CD4-positive, alpha-beta T cell treated with Interleukin-21 for 1 hour (primary cell): ENCODE results near the gene ANK3.
A peak's percentile ranks its signal among the peaks of the same experiment; 100 is the strongest.

Experiments
- DNase-seq: peaks from one replicate; pipeline ENCODE4 v3.0.0-alpha.2; 2020

Gene ANK3

DNA sequence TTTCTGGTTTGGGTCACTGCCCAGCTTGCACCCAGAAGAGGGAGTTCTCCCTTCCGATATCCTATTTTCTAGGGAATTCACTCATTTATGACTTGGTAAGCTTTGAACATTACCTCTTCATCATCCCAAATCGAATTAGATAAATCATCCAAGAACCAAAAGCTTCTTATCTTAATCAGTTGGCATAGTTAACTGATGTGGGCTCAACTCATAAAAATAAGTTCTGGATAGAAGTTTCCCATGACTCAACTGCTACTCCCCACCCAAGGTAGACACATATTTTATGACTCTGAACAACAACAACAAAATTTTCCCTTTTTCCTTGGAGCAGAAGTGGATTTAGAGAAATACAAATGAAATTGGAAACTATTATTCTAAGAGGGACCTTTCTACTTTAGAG, 380.4 kb downstream of the ANK3 start:
- DNase-seq = no peak

DNA sequence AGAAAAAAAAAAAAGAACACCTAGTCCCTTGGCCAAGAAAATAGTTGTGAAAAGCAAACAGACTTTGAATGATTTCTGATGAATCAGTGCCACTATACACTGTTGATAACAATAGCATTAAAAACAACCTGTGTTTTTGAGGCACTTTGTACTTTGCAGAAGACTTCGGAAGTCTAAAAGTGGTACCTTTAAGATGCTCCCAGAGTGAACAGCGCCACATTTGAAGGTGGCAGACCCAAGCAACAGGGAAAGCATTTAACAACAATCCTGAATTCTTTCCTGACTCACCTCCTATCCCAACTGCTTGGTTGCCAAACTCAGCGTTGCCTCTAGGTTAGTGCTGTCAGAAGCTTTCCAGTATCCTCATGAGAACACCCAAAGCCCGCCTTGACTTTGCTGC, 380.9 kb downstream of the ANK3 start:
- no peak for DNase-seq

DNA sequence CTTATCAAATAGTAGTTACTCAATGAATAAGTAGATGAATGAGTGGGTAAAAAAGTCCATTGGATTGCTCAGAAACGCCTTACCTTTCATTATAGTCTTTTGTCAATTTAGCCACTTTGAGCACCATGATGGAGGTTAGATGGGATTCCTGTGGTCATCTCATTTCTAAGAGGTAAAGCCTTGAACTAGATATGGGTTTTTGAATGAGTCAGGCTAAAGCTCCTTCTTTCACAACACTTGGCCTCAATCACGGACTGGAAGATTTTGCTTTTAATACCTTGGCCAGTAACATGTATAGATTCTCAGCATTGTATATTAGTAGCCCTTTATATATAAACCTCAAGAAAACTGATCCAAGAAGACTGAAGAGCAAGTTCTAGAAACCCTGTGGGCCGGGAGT, 383.6 kb downstream of the ANK3 start:
- DNase-seq = no peak

DNA sequence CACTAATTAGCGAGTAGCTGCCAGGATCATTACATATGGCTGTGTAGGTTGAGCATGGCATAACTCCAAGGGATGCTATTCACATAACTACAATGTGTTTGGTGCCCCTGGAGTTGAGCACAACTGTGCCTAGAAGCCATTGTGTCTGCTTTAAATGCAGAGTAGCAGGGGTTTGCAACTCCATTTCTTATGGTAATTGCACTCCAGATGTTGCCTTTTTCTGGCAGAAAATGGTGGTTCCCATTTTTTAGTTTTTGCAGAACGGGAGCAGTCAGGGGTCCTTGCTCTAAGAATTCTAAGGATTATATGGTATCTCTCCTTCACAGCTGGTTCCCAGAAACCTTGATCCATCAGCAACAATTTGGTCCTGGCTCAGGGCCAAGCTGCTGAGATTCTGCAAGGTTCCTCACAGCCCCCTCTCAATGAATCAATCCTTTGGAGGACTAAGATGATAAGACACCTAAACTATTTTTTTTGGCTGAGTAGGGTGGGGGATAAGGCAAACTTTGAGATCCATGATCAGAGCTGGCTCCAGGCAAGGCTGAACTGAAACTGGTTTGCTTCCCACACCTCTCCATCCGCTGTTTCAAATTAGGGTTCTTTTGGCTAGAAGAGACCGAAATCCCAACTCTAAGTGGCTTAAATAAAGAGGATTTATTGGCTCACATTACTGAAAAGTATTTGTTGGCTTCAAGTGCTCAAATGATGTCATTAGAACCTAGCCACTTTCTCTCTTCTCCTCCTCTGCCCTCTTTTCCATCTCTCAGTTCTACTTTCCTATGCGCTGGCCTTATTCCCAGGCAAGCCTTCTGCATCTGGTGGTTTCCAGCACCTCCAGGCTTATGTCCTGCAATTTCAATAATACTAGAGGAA, 385.8 kb downstream of the ANK3 start:
- DNase-seq = no peak

DNA sequence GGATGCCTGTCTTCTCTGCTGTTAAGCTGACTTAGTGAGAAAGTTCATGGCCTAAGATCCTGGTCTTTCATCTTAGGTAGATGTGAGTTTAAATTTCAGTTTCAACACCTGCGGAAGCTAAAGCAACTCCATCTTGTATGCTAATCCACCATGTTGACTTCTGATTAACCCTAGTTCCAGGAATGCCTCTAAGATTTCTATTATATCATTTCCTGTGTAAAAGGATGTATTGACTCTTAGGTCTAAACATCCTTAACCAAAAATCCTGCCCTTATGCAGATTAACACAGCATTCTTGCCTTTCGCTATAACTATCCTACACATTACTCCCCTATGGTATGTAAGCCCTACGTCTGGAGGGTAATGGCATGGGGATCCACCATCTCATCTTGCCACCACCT, 388.9 kb downstream of the ANK3 start:
- no peak for DNase-seq

DNA sequence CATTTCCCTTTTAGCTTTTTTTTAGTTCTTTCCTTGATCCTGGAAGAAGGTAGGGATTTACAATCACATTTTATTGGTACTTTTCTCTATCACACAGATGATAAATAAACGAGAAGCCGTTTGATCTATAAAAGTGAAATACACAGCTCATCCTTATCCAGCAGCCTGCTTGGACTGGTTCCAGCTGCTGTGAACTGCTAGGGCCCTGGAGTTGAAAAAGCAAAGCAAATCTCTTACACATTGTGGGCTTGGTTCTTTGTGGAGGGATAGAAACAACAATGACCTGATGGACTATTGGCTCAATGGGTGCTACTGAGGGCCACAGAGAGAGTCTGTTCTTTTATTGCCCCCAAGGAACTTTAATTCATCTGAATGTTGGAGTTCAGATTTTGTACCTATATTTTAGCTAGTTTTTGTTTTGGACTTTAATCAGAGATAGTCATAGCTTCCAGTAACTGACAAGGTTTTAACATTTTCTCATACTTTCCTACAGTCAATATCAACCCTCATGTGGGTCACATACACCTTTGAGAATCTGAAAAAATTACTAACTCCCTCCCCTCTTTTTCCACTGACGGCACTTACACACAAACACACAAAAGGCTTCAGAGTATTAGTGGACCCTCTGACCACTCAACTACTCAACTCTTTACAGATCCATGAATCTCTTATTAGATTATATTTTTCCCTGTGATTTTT, 391.7 kb downstream of the ANK3 start:
- DNase-seq = no peak

DNA sequence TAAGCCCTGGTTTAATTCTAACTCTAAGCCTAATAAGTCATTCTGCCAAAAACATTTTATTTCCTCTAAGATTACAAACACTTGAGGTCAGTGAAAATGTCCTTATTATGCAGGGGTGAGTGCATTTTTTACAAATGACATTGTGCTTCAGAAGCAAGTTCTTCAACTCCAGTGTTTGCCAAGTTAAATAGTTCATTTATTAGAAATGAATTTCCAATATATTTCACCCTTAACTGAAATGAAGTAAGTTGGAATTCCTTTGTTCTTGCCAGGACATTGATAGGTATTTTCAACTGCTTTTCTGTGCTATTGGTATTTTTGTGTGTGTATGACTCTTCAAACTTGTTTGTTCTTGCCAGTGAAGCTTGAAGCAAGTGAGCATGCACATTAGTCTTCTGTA, 393.8 kb downstream of the ANK3 start:
- no peak for DNase-seq

DNA sequence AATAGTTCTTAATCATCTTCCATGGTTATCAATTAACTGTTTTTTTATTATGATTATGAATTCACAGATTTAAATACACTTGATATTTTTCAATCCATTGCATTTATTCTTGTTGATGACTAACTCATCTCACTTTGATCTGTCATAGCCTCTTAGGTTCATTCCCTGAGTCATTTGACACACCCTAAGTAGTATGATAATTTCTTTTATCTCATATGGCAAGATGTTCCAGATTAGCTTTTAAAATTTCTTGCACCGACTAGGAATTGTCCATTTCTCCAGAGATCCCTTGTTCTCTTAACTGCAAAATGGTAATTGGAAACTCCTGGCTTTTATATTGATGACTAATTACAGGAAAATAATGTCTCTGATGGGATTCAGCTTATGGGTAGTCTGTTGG, 395.7 kb downstream of the ANK3 start:
- DNase-seq = no peak

DNA sequence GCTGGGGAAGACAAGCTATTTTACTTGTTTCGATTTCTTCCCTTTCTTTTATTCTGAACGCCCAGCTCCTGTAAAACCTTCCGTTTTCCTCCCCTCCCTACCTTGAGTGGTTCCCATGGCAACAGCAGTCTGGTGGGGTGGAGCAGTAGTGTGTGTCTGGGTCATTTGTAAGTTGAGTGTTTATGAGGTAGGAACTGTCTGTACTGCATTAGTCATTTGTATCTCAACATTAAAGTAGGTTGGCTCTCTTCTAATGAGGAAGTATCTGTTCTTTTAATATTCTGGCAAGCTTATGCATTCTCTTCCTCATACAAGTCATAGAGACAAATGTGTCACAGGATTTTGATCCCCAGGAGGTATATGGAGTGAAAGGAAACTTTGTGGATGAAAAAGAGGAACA, 398.0 kb downstream of the ANK3 start:
- peak; percentile 29 for DNase-seq

DNA sequence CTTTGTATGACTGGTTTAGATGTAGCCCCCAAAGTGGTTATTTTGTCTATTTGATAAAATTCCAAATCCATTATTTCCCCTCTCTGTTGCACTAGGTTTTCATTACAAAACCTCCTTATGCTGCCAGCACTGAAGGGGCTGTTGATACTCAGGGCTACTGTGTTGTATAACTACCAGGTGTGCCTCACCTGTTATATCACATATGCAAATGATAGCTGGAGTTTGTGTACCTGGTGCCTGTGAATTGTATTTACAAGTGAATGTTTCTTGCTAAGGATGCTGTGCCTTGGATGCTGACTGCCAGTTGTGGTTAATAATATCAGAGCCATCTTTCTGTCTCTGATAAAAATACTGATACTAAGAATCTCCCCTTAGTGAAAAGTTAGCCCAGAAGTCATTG, 398.6 kb downstream of the ANK3 start:
- no peak for DNase-seq

DNA sequence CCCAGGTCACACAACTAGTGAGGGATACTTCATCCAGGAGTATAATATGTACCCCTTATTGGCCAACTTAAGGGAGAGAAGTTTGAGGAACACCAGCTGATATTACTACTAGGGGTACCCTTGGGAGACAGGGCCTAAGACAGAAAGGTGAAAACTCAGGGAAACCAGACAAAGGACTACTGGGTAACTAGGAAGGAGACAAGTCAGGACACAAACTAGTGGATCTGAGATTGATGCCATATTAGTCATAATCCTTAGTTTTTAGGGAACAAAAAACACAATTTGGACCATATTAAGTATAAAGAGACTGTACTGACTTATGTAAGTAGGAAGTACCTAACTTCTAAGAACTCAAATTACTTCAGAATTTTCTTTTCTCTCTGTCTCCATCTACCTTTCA, 404.0 kb downstream of the ANK3 start:
- no peak for DNase-seq

DNA sequence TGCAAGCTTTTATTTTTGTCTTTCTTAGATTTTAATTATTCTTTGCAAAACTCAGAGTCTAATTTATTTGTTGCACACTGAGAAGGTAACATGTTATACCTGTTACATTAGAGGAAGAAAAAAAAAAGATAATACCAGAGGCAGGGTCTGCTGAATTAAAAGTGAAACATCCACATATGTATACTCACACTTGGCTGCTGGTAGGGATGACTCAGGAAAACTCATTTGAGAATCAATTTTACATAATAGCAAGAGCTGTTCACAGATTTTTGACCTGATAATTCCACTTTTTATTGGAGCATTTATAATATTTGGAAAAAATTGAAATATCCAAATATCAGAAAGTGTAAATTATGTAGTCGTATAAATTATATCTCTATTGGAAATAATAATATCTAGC, 405.3 kb downstream of the ANK3 start:
- DNase-seq = no peak

DNA sequence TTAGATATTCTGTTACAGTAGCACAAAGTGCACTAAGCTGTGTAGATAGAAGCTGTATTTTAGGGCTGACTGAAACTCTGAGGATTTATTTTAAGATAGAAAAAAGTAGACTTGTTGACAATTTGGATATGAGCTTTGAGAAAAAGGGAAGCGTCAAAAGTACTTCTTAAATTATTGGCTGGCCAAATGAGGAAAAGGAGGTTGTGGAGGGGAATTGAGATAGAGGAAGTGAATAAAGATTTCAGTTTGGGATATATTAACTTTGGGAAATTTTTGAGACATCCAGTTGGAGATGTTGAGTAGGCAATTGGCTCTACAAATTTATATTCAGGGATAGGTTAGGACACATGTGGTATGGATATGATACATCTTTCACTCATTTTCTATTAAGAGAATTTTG, 409.3 kb downstream of the ANK3 start:
- DNase-seq = no peak

DNA sequence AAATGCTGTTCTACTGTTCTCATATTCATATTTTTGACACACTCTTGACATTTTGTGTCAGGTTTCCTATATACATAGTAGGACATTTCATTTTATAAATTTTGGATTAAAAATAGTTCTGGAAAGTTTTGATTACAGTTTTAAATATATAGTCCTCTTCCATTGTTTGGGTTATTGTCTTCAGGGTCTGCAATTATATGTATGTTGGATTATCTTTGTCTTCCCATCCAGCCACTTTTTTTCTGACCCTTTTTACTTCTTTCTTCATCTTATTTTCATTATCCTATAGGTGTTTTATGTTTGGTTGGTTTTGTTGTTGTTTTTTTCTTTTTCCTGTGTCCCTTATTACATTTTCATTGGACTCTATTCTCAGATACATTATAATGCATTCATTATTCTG, 412.2 kb downstream of the ANK3 start:
- no peak for DNase-seq

DNA sequence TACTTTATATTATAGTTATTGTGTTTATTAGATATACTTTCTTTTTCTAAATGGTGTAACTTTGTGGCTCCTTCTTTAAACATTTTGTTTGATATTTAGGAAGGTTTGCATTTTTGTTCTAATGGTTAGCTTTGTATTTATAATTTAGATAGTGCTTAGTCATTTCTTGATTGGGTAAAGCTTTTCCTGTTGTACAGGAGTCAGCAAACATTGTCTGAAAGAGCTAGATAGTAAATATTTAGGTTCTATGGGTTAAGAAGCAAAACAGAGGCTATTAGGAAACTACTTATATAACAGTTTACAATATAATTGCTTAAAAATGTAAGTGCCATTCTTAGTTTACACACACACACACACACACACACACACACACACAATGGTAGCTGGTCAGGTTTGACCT, 412.8 kb downstream of the ANK3 start:
- no peak for DNase-seq
